Mammary microvascular endothelial cell (primary cell): ENCODE measurements around the gene RPL35. TPM values are rescaled to one million over a fixed set of nuclear protein-coding genes. Genes with fewer than 3 reads are reported as not detected.

Source experiments
- total RNA-seq: library from RNA; depleted of rRNA; stranded (reverse); fragments of >200 nt; gene quantifications from 2 replicates; pipeline ENCODE4 v1.2.3, GENCODE V29; 2015

The RPL35 gene
- 2,542 and 2,608 TPM in 2 replicates for total RNA-seq

DNA sequence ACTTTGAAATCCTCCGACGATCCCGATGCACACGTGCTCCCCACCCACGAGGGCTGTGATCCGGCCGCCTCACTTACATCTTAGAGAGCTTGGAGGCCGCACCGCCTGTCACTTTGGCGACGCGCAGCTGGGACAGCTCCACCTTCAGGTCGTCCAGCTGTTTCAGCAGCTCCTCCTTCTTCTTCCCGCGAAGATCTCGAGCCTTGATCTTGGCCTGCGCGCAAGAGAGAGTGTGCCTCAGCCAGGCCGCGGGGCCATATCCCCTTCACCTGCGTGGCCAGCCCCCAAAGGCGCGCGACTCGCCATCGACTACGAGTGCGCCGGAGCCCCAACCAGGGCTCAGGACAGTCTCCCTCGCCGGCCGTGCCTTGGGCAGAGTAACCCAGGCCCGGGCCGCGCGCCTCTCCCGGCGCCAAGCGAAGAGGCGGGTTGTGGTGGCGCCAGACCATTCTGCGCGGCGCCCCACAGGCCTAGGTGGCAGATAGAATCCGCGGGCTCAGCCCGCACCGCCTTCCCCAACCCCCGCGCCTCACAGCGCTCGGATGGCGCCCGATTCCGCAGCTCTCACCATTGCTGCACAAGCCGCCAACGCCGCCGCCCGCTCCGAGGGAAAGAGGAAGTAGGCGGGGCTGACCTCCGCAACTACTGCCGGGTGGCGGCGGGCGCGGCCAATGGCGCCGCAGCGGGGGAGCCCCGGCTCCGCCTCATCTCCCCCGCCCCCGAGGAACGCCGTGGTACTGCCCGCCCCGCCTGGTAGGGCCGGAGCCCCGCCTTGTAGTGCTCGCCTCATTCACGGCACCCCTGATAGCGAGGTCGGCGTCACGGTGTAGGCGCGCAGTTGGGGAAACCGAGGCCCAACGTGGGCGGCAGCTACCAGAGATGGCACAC, at the start of gene RPL35, which contains the start of gene ARPC5L:
TSS of gene RPL35 (minus strand) at position 616 of the 888 bp plus-strand sequence. CDS start at position 571, 45 bp downstream.
TSS of gene ARPC5L (plus strand) at position 789 of the 888 bp plus-strand sequence. CDS start 7,161 bp downstream, outside the sequence.

DNA sequence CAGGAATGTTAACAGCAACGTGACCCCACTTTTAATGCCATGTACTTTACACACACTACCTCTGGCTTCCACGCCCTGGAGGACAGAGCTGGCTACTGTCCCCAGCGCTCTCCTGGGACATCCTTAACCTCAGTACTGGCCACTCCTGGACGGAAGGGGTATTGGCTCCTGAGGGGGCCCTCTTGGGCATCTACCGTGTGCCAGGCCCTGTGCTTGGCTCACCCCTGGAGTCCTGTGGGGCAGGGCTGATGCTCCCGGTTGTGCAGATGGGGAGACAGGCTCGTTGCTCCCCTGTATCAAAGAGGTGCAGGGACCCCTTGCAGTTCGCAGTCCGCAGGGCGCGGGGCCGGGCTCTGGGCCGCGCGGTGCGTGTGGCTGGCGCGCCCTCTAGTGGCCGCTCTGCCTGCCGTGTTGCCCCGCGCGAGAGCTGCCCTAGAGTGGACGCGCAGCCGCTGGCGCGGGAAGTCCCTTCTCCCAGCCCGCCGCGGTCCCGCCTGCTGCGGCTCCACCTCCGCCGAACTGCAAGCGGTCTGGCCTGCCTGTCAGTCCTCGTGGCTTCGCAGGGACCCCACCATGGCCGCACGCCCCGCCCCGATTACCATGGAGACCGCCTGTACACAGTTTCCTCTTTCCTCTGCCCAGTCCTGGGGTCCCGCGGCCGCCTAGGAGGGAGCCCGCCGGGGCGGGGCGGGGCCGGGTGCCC, 8.8 kb downstream of the RPL35 start, which contains the start of gene WDR38:
TSS of gene WDR38 (plus strand) at position 632 of the 703 bp plus-strand sequence. CDS start 72 bp downstream, outside the sequence.

Other genes with a start within 250 kb of the RPL35 start
- gene NR6A1, start 90.6 kb downstream of the RPL35 start, total RNA-seq: 0.54 and 0.80 TPM in 2 replicates
- gene OLFML2A, start 84.8 kb downstream of the RPL35 start, total RNA-seq: 0.54 and 1.5 TPM in 2 replicates
- 0.15 TPM in 1 of 2 replicates, not detected in the other for gene WDR38, start 8.5 kb downstream of the RPL35 start, total RNA-seq
- gene ARPC5L, start 173 bp upstream of the RPL35 start, total RNA-seq: 57.4 and 58.0 TPM in 2 replicates
- gene GOLGA1, start 79.1 kb upstream of the RPL35 start, total RNA-seq: 11.9 and 17.7 TPM in 2 replicates